ENCODE results near the gene ANKLE2.

ANKLE2 gene

DNA sequence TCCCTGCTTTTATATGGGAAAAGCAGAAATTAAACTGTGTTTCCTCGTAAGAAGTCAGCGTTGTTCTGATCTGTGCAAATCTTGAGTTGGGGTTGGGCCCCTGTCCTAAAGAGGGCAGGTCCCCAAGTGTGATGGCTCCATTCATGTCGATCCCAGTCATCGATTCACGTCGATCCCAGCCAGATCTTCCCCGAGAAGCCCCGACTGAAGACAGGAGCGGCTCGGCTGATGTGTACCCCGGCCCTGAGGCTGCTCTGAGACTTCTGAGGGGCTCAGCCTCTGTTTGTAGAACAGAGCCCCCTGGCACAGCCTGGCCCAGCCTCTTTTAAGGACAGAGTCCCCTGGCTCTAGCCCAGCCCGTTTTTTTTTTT is 41.7 kb downstream of the ANKLE2 start:
- H3K4me3 ChIP-seq (ENCODE audit: low read length): no peak overlapping the region
- no peak for DNase-seq (ENCODE audit: low read depth)
- TF ChIP-seq, protein P1, sequence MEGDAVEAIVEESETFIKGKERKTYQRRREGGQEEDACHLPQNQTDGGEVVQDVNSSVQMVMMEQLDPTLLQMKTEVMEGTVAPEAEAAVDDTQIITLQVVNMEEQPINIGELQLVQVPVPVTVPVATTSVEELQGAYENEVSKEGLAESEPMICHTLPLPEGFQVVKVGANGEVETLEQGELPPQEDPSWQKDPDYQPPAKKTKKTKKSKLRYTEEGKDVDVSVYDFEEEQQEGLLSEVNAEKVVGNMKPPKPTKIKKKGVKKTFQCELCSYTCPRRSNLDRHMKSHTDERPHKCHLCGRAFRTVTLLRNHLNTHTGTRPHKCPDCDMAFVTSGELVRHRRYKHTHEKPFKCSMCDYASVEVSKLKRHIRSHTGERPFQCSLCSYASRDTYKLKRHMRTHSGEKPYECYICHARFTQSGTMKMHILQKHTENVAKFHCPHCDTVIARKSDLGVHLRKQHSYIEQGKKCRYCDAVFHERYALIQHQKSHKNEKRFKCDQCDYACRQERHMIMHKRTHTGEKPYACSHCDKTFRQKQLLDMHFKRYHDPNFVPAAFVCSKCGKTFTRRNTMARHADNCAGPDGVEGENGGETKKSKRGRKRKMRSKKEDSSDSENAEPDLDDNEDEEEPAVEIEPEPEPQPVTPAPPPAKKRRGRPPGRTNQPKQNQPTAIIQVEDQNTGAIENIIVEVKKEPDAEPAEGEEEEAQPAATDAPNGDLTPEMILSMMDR (IDR thresholded peaks at IDR 0.05; ENCODE audit: insufficient read depth, low read depth, low read length, missing control alignments): no peak

DNA sequence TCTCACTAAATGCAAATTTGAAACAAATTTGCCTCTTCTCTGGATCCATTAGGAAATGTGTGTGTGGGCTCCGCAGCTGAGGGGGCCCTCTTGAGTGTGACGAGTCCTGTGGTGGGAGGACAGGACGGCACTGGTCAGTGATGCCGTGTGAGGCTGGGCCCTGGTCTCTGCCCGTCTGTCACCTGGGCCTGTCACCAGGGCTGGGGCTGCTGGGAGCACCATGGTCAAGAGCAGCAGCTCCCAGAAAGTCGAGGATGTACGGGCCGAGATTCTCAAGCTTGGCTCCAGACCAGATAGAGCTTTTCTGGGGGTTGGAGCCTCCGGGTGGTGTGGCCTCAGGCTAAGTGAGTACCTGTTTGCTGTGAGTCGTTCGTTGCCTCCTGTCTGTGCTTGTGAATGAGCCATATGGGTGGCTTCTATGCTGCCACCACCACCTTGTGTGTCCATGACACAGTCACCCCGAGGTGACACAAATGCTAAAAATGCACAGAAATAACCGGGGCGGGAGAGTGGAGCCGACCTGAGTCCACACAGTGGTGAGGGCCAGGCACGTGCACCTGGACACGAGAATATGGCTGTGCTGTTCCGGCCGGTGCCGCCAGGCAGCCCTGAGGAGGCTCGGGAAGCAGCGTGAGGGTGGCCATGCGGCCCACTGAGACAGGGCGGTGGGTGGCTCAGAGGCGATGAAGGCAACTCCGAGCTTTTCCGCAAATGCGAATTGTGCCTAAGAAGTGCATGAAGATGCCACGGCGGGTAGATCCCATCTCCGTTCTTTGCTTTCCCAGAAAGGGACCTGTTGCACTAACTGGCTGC is 42.3 kb downstream of the ANKLE2 start:
- DNase-seq (ENCODE audit: low read depth): peak; percentile 51
- TF ChIP-seq, protein P1 (IDR thresholded peaks at IDR 0.05; ENCODE audit: insufficient read depth, low read depth, low read length, missing control alignments): no peak
- H3K4me3 ChIP-seq (ENCODE audit: low read length): no peak overlapping the region

DNA sequence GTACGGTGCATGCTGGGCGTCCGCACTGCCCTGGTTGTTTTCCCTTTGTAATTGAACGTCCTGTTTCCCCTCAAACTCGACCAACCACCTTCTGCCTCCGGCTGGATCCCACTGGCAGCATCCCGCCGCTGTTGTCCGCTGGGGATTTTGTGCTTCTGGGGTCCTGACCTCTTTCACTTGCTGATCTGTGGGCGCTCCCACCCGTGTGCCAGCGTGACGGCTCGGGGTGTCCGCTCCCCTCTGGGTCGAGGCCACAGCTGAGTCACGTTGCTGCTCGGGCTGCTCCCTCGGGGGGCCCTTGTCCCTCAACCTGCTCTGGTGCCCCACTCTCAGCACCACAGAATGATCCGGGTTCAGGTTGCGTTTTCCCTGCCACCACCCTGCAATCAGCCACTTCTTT is 43.0 kb downstream of the ANKLE2 start:
- TF ChIP-seq, protein P1 (IDR thresholded peaks at IDR 0.05; ENCODE audit: insufficient read depth, low read depth, low read length, missing control alignments): no peak
- DNase-seq (ENCODE audit: low read depth): no peak
- H3K4me3 ChIP-seq (ENCODE audit: low read length): no peak overlapping the region

DNA sequence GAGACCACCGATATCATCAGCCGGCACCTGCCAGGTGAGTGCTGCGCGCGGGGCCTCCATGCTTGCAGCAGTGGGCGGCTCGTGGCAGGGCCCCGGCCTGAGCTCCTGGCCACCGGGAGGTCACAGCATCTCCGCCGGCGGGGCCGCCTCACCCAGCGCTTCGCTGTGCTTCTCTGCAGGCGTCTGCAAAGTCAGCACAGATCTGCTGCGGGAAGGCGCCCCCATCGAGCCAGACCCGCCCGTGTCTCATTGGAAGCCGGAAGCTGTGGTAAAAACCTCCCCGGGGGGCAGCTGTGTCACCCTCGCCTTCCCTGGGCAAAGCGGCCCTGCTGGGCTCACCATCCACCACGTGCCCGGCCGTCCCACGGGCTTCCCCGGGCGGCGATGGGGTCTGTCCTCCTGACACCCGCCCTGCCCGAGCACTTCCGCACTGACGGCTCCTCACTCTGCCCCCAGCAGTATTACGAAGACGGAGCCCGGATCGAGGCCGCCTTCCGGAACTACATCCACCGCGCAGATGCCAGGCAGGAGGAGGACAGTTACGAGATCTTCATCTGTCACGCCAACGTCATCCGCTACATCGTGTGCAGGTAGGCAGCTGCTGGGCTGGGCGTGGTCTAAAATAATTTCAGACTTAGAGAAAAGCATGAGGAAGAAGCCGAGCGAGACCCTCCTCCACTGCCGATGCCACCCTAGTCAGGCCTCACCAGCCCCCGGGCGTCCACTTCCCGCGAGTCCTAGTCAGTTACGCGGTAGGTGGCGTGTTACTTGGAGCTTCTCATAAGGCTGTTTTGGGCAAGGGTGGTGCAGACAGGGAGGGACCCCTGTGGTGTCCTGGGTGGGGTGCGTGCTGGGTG is 43.9 kb downstream of the ANKLE2 start:
- TF ChIP-seq, protein P1 (IDR thresholded peaks at IDR 0.05; ENCODE audit: insufficient read depth, low read depth, low read length, missing control alignments): no peak
- no peak for DNase-seq (ENCODE audit: low read depth)
- no peak overlapping the region for H3K4me3 ChIP-seq (ENCODE audit: low read length)

DNA sequence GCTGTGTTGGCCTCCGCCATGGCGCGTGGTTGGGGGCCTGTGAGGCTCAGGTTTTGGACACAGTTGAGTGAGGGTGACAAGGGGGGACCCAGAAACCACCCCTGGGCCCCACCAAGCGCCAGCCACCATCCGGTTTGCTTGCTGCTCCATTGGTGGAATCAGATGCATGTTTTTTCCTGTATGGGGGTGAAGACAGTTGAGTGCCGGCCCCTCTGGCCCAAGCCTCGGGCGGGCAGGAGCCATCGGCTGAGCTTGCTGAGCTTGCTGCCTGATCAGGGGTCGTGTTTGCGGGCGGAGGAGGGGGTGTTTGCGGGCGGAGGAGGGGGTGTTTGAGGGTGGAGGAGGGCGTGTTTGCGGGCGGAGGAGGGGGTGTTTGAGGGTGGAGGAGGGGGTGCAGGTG is 44.6 kb downstream of the ANKLE2 start:
- no peak for DNase-seq (ENCODE audit: low read depth)
- TF ChIP-seq, protein P1 (IDR thresholded peaks at IDR 0.05; ENCODE audit: insufficient read depth, low read depth, low read length, missing control alignments): no peak

DNA sequence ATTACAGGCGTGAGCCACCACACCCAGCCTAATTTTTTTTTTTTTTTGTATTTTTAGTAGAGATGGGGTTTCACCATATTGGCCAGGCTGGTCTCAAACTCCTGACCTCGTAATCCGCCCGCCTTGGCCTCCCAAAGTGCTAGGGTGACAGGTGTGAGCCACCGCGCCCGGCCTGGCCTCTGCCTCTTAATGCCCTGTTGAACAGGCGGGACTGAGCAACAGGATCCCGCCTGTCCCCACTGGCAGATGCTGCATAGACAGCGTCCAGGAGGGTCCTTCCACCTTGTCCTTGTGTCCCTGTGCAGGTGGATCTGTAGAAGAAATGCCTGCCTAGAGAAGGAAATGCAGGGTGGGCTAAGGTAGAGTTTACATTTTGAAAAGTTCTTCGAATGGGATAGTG is 45.3 kb downstream of the ANKLE2 start:
- TF ChIP-seq, protein P1 (IDR thresholded peaks at IDR 0.05; ENCODE audit: insufficient read depth, low read depth, low read length, missing control alignments): no peak
- no peak for DNase-seq (ENCODE audit: low read depth)
- no peak overlapping the region for H3K4me3 ChIP-seq (ENCODE audit: low read length)

More for the DNA sequence above, 44.6 kb downstream of the ANKLE2 start:
- H3K4me3 ChIP-seq (ENCODE audit: low read length): no peak overlapping the region

Data from epithelial cell of esophagus (primary cell).